Ascending aorta (tissue), 2 donors: ENCODE measurements around the gene PHLPP1. TPM values are rescaled to one million over a fixed set of nuclear protein-coding genes. Genes with fewer than 3 reads are reported as not detected.

Source experiments
- DNase-seq, 2 donors: peaks; one replicate each; pipeline ENCODE4 v3.0.0-alpha.2; 2019; ENCODE audit warnings: low spot score in 2 of 2
- H3K27ac ChIP-seq, 2 donors: fragments of 200-600 bp; sonication (generic); one replicate each; pipeline ENCODE4 v1.5.1; 2016 to 2017; ENCODE audit warnings: mild to moderate bottlenecking in 1 of 2
- H3K27me3 ChIP-seq: fragments of 200-600 bp; sonication (generic); one replicate; pipeline ENCODE4 v1.5.1; 2017
- H3K36me3 ChIP-seq, 2 donors: fragments of 200-600 bp; sonication (generic); one replicate each; pipeline ENCODE4 v1.5.1; 2016
- H3K4me1 ChIP-seq, 2 donors: fragments of 200-600 bp; sonication (generic); one replicate each; pipeline ENCODE4 v1.5.1; 2016 to 2017; ENCODE audit warnings: mild to moderate bottlenecking in 1 of 2
- H3K4me3 ChIP-seq, 2 donors: fragments of 200-600 bp; sonication (generic); one replicate each; pipeline ENCODE4 v1.5.1; 2016 to 2017; ENCODE audit warnings: mild to moderate bottlenecking in 1 of 2
- H3K9me3 ChIP-seq, 2 donors: fragments of 200-600 bp; sonication (generic); one replicate each; pipeline ENCODE4 v1.5.1; 2016
- intact Hi-C: fragments of 100-400 bp; cut with DNase I; formaldehyde crosslinking; loops from one replicate; pipeline ENCODE4 v1.15.1; 2023
- total RNA-seq: library from RNA; depleted of rRNA; stranded (reverse); fragments of >200 nt; gene quantifications from one replicate; pipeline ENCODE4 v1.1.0, GENCODE V29; 2016
- TF ChIP-seq, protein P1 (sequence below), 3 experiments: fragments of 200-600 bp in 2 of 3; fragments of 450-650 bp in 1 of 3; sonication (generic) in 2 of 3; IDR thresholded peaks; one replicate each; pipeline ENCODE4 v1.5.1; 2016 to 2019; ENCODE audit warnings: antibody characterized with exemption in 3 of 3, mild to moderate bottlenecking in 1 of 3, moderate library complexity in 1 of 3

PHLPP1 gene
- total RNA-seq, 1 donor from 2014 or later, result 9.8 TPM

DNA sequence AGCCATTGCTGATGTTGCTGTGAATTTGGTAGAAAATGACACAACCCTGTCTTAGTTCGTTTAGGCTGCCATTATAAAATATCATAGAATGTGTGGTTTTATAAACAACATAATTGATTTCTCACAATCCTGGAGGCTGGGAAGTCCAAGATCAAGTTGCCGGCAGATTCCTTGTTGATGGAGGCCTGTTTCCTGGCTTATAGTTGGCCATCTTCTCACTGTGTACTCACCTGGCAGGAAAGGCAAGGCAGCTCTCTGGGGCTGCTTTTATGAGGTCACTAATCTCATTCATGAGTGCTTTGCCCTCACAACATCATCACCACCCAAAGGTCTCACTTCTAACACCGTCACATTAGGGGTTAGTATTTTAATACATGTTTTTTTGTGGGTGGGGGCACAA lies 58.4 kb downstream of the PHLPP1 start:
- Histone ChIP-seq H3K36me3 (no peaks in the 10 kb centered on the region), H3K4me3 (no peak overlapping the region), H3K9me3 (no peaks in the 10 kb centered on the region), H3K27ac (no peak overlapping the region), H3K27me3 (no peaks in the 10 kb centered on the region), H3K4me1 (no peaks in the 10 kb centered on the region)
- DNase-seq, result no peak
- TF ChIP-seq, protein P1, sequence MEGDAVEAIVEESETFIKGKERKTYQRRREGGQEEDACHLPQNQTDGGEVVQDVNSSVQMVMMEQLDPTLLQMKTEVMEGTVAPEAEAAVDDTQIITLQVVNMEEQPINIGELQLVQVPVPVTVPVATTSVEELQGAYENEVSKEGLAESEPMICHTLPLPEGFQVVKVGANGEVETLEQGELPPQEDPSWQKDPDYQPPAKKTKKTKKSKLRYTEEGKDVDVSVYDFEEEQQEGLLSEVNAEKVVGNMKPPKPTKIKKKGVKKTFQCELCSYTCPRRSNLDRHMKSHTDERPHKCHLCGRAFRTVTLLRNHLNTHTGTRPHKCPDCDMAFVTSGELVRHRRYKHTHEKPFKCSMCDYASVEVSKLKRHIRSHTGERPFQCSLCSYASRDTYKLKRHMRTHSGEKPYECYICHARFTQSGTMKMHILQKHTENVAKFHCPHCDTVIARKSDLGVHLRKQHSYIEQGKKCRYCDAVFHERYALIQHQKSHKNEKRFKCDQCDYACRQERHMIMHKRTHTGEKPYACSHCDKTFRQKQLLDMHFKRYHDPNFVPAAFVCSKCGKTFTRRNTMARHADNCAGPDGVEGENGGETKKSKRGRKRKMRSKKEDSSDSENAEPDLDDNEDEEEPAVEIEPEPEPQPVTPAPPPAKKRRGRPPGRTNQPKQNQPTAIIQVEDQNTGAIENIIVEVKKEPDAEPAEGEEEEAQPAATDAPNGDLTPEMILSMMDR (IDR thresholded peaks at IDR 0.05), result no peak
- intact Hi-C loops, result no loop called here

DNA sequence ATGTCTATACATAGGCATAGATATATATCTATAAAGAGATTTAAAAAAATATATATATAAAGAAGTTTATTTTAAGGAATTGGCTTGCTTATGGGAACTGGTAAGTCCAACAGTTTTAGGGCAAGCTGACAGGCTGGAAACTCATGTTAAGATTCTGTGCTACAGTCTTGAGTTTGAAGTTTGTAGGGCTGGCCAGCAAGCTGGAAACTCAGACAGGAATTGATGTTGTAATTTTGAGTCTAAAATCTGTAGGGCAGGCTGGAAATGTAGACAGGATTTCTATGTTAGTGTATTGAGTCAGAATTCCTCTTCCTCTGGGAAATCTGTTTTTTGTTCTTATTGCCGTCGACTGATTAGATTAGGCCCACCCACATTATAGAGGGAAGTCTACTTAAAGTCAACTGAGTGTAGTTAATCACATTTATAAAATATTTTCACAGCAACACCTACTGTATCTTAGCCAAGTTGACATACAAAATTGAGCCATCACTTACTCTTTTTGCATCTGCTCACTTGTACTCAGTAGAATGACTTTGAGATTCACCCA lies 60.8 kb downstream of the PHLPP1 start:
- H3K4me3 ChIP-seq, result no peak overlapping the region
- TF ChIP-seq, protein P1 (IDR thresholded peaks at IDR 0.05), result no peak
- no peaks in the 10 kb centered on the region for H3K4me1 ChIP-seq
- H3K9me3 ChIP-seq, result no peaks in the 10 kb centered on the region
- intact Hi-C loops, result no loop called here
- H3K27me3 ChIP-seq, result no peaks in the 10 kb centered on the region
- no peaks in the 10 kb centered on the region for H3K36me3 ChIP-seq
- DNase-seq, result no peak
- no peak overlapping the region for H3K27ac ChIP-seq

DNA sequence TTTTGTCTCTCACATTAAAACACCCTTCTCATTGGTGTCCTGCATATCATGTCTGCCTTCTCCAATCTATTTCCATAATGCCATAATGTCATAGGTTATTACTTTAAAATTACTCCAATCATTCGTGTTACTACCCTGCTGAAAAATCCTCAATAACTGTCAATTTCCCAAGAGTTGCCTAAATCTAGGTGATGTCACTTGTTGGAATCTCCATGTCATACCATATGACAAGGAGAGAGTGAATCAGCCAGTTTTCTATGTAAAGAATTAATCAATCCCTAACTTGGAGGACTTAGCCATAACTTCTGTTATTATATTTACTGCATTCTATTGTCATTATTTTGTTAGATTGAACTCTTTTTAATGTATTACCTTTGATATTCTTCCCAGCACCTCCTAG lies 62.5 kb downstream of the PHLPP1 start:
- H3K9me3 ChIP-seq, result no peaks in the 10 kb centered on the region
- no peak overlapping the region for H3K27ac ChIP-seq
- intact Hi-C loops, result no loop called here
- no peaks in the 10 kb centered on the region for H3K36me3 ChIP-seq
- TF ChIP-seq, protein P1 (IDR thresholded peaks at IDR 0.05), result no peak
- no peaks in the 10 kb centered on the region for H3K4me1 ChIP-seq
- H3K27me3 ChIP-seq, result no peaks in the 10 kb centered on the region
- no peak for DNase-seq
- H3K4me3 ChIP-seq, result no peak overlapping the region

DNA sequence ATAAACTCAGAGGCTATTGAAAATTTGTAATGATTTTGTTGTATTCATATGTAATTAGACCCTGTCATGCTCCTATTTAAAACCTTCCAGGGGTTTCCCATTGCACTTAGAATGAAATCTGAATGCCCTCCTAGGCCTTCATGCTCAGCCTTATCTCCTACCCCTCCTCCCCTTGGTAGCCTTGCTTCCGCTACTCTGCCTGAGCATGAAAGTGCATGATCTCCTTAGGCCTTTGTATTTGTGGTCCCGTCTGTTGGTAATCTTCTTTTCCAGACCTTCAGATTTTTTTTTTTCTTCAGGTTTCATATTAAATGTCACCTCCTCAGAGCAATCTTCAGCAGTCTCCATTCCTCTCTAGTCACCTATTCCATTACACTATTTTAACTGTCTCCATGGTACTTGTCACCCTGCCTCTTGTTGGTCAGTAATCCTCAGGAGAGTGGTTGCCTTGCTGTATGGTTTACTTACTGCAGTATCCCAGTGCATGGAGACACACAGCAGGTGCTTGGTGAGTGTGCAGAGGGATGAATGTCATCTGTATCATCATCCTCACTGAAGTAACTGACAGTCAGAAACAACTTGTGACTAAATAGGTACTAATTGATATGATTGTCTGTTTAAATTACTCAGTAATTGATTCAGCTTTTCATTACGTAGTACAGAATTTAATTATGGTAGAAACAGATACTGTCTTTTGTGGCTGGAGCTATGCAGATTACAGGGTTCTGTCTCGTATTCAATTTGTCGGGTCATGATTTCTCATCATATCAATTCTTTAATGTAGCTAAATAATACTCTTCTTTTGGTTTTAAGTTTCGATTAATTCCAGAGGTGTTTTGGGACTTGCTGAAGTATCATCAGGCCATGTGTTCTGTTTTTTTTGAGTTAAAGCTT lies 63.9 kb downstream of the PHLPP1 start:
- TF ChIP-seq, protein P1 (IDR thresholded peaks at IDR 0.05), result no peak
- Histone ChIP-seq H3K9me3 (no peaks in the 10 kb centered on the region), H3K36me3 (no peaks in the 10 kb centered on the region), H3K4me3 (no peak overlapping the region), H3K4me1 (no peaks in the 10 kb centered on the region), H3K27ac (no peak overlapping the region), H3K27me3 (no peaks in the 10 kb centered on the region)
- no peak for DNase-seq
- intact Hi-C loops, result no loop called here

DNA sequence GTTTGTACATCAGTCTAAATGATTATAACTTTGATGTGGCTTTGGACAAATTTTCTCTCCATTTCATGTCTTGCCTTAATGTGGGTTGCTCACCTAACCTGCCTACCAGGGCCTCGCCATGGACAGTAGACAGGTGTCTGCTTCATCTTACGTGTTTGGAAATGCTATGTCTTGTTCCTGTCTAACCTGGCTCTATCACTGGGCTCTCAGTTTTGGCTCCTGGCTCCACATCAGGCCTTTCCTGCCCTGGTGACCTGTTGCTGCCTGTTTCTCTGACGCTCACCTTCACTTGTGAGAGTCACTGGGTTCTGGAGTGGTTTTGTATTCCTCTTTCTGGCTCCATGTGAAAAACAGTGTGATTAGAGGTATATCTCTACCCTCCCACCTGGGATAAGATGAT lies 65.9 kb downstream of the PHLPP1 start:
- Histone ChIP-seq H3K4me3 (no peak overlapping the region), H3K27ac (no peak overlapping the region), H3K36me3 (no peaks in the 10 kb centered on the region), H3K9me3 (no peaks in the 10 kb centered on the region), H3K4me1 (no peaks in the 10 kb centered on the region), H3K27me3 (no peaks in the 10 kb centered on the region)
- TF ChIP-seq, protein P1 (IDR thresholded peaks at IDR 0.05), result no peak
- intact Hi-C loops, result no loop called here
- no peak for DNase-seq
